CD4-positive, alpha-beta T cell treated with Interleukin-4 for 1 hour (primary cell): ENCODE data around the gene HLA-DMA.

Experiments
- DNase-seq, 2 donors: peaks; one replicate each; pipeline ENCODE4 v3.0.0-alpha.2; 2020 to 2022

The HLA-DMA gene

DNA sequence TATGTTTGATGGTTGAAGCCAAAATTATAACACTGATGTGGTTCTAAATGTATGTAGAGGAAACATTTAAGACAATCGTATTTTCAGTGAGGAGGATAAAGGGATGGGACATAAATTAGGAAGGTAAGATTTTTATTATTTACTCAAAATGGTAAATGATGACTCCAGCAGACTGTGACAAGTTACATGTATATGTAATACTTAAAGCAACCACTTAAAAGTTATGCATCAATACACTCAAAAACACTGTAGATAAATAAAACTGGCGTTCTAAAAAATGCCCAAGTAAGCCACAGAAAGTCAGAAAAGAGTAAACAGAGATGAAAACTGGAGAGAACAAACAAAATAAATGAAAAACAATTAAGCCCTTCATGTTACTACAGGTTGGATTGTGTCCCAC lies 30.8 kb downstream of the HLA-DMA start:
- DNase-seq: no peak

DNA sequence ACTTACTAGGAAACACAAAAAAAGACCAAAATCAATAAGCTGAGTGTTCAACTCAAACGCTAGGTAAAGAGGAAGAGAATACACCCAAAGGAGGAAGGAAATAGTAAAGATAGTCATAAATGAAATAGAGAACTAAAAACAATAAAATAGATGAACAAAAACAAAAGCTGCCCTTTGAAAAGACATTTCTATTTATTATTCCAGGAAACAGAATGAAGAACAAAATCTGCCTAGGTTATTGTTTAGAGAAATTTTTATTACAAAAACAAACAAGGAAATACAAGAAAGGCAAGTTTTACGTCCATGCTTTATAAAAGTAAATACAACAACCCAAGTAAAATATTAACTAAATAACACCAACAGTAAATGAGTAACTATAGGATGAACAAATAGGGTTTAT lies 32.2 kb downstream of the HLA-DMA start:
- no peak for DNase-seq

DNA sequence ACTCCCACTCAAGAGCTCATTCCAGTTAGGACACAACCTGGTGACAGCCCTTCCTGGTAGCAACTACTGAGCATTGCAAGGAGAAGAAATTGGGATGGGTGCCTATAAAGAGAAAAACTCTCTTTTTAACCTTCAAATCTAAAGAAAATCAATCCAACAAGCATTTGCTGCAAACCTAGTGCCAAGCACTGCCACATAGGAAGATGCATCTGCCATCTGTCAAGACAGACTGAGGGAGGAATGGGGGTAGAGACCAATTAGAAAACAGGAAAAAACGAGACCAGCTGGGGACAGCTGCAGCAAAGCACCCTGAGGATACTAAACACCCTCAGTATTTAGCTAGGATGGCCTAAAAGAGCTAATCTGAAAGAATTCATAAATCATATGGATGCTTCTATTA lies 39.9 kb downstream of the HLA-DMA start:
- DNase-seq: no peak

DNA sequence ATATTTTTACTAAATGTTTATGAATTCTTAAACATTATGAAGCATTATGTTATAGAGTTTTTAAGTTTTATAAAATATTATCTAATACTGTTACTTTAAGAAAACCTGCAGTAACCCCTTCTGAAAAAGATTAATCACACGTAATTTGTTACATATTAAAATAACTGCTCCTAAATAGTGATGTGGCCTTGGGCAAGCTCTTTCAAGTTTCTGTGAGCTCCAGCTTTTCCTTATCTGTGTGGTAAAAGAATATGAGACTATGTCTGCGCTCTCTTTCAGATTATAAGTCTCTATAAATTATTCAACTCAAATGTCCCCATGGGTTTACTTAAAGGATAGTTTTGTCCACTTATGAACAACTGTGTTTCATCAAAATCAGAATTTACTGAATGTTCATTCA lies 44.0 kb downstream of the HLA-DMA start:
- no peak for DNase-seq

DNA sequence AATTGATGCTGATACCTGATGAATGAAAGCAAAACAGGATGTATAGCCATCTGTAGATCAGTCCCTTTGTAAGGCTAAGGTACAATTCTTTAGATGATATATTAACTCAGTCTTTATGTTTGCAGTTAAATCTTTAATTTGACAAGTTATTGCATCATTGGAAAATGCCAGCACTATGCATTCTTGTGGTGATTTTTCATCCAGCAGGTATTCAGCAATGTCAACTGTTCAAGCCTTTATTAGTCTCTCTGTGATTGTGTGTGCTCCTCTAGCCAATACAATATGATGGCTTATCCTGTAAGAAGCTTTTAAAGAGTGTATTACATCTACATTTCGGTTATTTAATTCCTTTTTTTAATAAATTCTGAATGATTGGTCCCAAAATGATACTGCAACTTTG lies 46.4 kb downstream of the HLA-DMA start:
- DNase-seq: no peak

DNA sequence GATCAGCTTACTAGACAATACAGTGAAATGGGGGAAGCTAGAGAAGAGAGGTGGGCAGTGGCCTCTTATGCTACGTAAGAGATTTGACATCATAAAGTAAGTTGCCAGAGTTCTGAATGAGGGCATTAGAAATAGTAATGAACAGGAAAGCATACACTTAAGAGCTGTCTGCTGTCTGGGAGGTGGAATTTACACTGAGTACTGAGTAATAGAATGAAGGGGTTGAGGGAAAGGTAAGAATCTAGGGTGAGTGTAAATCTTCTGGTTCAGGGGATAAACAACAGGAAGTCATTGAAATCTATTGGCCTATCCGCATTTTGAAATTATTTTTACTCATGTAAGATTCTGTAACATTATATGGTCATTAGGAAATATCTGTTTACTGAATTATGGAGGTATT lies 47.8 kb downstream of the HLA-DMA start:
- no peak for DNase-seq

DNA sequence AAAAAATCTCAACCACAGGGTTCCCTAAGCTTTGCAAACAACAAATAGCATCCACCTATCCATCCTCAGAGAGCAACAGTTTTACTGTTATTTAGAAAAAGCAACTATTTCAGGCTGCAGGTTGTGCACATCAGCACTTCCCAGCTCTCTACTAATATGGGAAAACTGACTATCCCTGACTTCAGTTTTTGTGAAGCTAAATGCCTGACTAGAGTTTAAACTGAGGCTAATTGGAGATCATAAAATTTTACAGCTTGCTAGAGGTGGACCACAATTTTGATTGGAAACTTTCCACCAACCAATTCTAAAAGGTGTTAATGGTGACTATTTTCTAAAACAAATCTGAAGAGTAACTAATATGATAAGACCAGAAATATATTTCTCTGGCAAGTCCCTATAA lies 48.9 kb downstream of the HLA-DMA start:
- DNase-seq: no peak
